ENCODE results near the gene THSD4.
A peak's percentile ranks its signal among the peaks of the same experiment; 100 is the strongest.

THSD4 gene

GRCh38 chr15:71469413-71469812 lies 354.1 kb downstream of the THSD4 start:
- no peak for DNase-seq

- peak; percentile 13 for DNase-seq
These were observed 356.1 kb downstream of the THSD4 start for GRCh38 chr15:71471347-71471746.

- no peak for DNase-seq
These were observed 357.3 kb downstream of the THSD4 start for GRCh38 chr15:71472566-71472965.

GRCh38 chr15:71473751-71474150 lies 358.5 kb downstream of the THSD4 start:
- DNase-seq = no peak

GRCh38 chr15:71476823-71477222 lies 361.6 kb downstream of the THSD4 start:
- no peak for DNase-seq

GRCh38 chr15:71480556-71480955 lies 365.3 kb downstream of the THSD4 start:
- no peak for DNase-seq

GRCh38 chr15:71484080-71484479 lies 368.8 kb downstream of the THSD4 start:
- DNase-seq = no peak

- no peak for DNase-seq
These were observed 369.9 kb downstream of the THSD4 start for GRCh38 chr15:71485094-71485693.

GRCh38 chr15:71489570-71489969 lies 374.3 kb downstream of the THSD4 start:
- no peak for DNase-seq

- no peak for DNase-seq
These were observed 378.3 kb downstream of the THSD4 start for GRCh38 chr15:71493526-71493925.

- DNase-seq = no peak
These were observed 379.5 kb downstream of the THSD4 start for GRCh38 chr15:71494563-71495397.

- no peak for DNase-seq
These were observed 380.1 kb downstream of the THSD4 start for GRCh38 chr15:71495398-71495780.

- no peak for DNase-seq
These were observed 381.2 kb downstream of the THSD4 start for GRCh38 chr15:71496336-71496955.

GRCh38 chr15:71501344-71502076 lies 386.2 kb downstream of the THSD4 start:
- no peak for DNase-seq

- DNase-seq = no peak
These were observed 386.8 kb downstream of the THSD4 start for GRCh38 chr15:71502077-71502432.

GRCh38 chr15:71505962-71506361 lies 390.7 kb downstream of the THSD4 start:
- DNase-seq = no peak

GRCh38 chr15:71506946-71507345 lies 391.7 kb downstream of the THSD4 start:
- no peak for DNase-seq

- DNase-seq = no peak
These were observed 392.9 kb downstream of the THSD4 start for GRCh38 chr15:71508081-71508682.

GRCh38 chr15:71509139-71509538 lies 393.9 kb downstream of the THSD4 start:
- DNase-seq = no peak

- no peak for DNase-seq
These were observed 395.5 kb downstream of the THSD4 start for GRCh38 chr15:71510763-71511162.

GRCh38 chr15:71511796-71512681 lies 396.8 kb downstream of the THSD4 start:
- DNase-seq = no peak

- no peak for DNase-seq
These were observed 397.4 kb downstream of the THSD4 start for GRCh38 chr15:71512682-71513006.
